HEK293T (cell line): ENCODE results near the gene LPAR3.

ENCODE experiments used
- BHLHE40 ChIP-seq: fragments of 450-650 bp; IDR thresholded peaks from 2 replicates; pipeline ENCODE4 v1.6.1; 2016; ENCODE audit warnings: mild to moderate bottlenecking, moderate library complexity, borderline replicate concordance
- CTBP1 ChIP-seq: fragments of 450-650 bp; IDR thresholded peaks from 2 replicates; pipeline ENCODE4 v1.6.1; 2016; ENCODE audit warnings: borderline replicate concordance
- FOXA1 ChIP-seq: fragments of 450-650 bp; IDR thresholded peaks from 2 replicates; pipeline ENCODE4 v1.6.1; 2016; ENCODE audit warnings: mild to moderate bottlenecking
- FOXK2 ChIP-seq: fragments of 450-650 bp; IDR thresholded peaks from 2 replicates; pipeline ENCODE4 v1.6.1; 2016; ENCODE audit warnings: mild to moderate bottlenecking
- FOXM1 ChIP-seq: fragments of 450-650 bp; IDR thresholded peaks from 2 replicates; pipeline ENCODE4 v1.6.1; 2017; ENCODE audit warnings: mild to moderate bottlenecking, borderline replicate concordance
- SP1 ChIP-seq: fragments of 450-650 bp; IDR thresholded peaks from 2 replicates; pipeline ENCODE4 v1.6.1; 2017
- SUZ12 ChIP-seq: fragments of 450-650 bp; IDR thresholded peaks from 2 replicates; pipeline ENCODE4 v1.6.1; 2016; ENCODE audit warnings: mild to moderate bottlenecking
- TARDBP ChIP-seq: fragments of 450-650 bp; IDR thresholded peaks from 2 replicates; pipeline ENCODE4 v1.6.1; 2016

GRCh38 chr1:84810343-84810742, 82.7 kb downstream of the LPAR3 start:
- TF ChIP-seq FOXM1, result no peak
- TF ChIP-seq SP1, result no peak
- TF ChIP-seq SUZ12, result no peak
- no peak for TF ChIP-seq FOXK2
- TF ChIP-seq CTBP1, result no peak
- no peak for TF ChIP-seq BHLHE40
- no peak for TF ChIP-seq TARDBP
- TF ChIP-seq FOXA1, result no peak
